Breast epithelium (tissue), 4 donors: Measurements from ENCODE around the gene TASOR2. TPM values are rescaled to one million over a fixed set of nuclear protein-coding genes. Genes with fewer than 3 reads are reported as not detected.
A peak's percentile ranks its signal among the peaks of the same experiment; 100 is the strongest.

Source experiments
- DNase-seq, 2 donors: peaks; one replicate each; pipeline ENCODE4 v3.0.0-alpha.2; 2019; ENCODE audit warnings: low spot score in 2 of 2
- H3K27ac ChIP-seq, 2 donors: fragments of 200-600 bp; sonication (generic) in 1 of 2; one replicate each; pipeline ENCODE4 v1.5.1; 2016 to 2019; ENCODE audit warnings: mild to moderate bottlenecking in 1 of 2
- H3K27me3 ChIP-seq, 2 donors: fragments of 200-600 bp; sonication (generic) in 1 of 2; one replicate each; pipeline versions ENCODE4 v1.5.1 to v1.6.0; 2017 to 2019; ENCODE audit warnings: control low read depth in 1 of 2, mild to moderate bottlenecking in 1 of 2
- H3K36me3 ChIP-seq: fragments of 200-600 bp; one replicate; pipeline ENCODE4 v1.5.1; 2019
- H3K4me1 ChIP-seq, 2 donors: fragments of 200-600 bp; sonication (generic); one replicate each; pipeline ENCODE4 v1.5.1; 2016 to 2019; ENCODE audit warnings: control low read depth in 1 of 2
- H3K4me3 ChIP-seq, 3 donors: fragments of 200-600 bp; sonication (generic); 1 replicate in 2 of 3; 2 replicates in 1 of 3; pipeline ENCODE4 v1.5.1; 2016 to 2019; ENCODE audit warnings: mild to moderate bottlenecking in 3 of 3, moderate library complexity in 2 of 3
- H3K9me3 ChIP-seq, 2 donors: fragments of 200-600 bp; sonication (generic) in 1 of 2; one replicate each; pipeline ENCODE4 v1.5.1; 2016 to 2019; ENCODE audit warnings: control low read depth in 1 of 2
- POLR2A ChIP-seq: fragments of 450-650 bp; IDR thresholded peaks from one replicate; pipeline ENCODE4 v1.6.1; 2016; ENCODE audit warnings: antibody characterized with exemption, mild to moderate bottlenecking, moderate library complexity
- POLR2AphosphoS5 ChIP-seq, 3 donors: sonication (generic); formaldehyde crosslinking; IDR thresholded peaks; one replicate each; pipeline ENCODE4 v1.6.1; 2017; ENCODE audit warnings: antibody characterized with exemption in 3 of 3
- intact Hi-C: fragments of 100-400 bp; cut with DNase I; formaldehyde crosslinking; loops from one replicate; pipeline ENCODE4 v1.15.1; 2023; ENCODE audit warnings: low total_unique reads
- total RNA-seq, 3 donors: library from RNA; depleted of rRNA; stranded (reverse); fragments of >200 nt; gene quantifications; one replicate each; pipeline ENCODE4 v1.1.0, GENCODE V29; 2016
- TF ChIP-seq, protein P1 (sequence below), 3 donors: fragments of 450-650 bp; IDR thresholded peaks; one replicate each; pipeline ENCODE4 v1.5.1; 2016 to 2017; ENCODE audit warnings: antibody characterized with exemption in 3 of 3, mild to moderate bottlenecking in 3 of 3, moderate library complexity in 3 of 3

Gene TASOR2
- total RNA-seq, 3 donors from 2014 or later: 80.5 to 115 (median 98.6) TPM

DNA sequence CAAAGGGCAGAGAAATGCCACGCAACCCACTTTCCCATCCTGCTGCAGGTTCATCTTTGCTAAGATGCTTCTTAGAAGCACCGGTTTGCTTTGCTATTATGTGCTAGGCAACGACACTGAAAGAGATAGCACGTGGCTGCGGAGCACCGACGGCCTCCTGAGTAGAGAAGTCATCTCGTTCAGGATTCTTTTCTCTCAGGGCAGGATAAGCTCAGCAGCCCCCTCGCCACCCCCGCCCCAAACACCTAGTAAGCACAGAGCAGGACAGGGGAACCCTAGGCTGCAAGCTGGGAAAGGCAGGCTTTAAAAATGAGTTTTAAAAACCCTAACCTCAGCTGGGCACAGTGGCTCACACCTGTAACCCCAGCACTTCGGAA lies 33.3 kb upstream of the TASOR2 start:
- intact Hi-C loops: no loop called here
- Histone ChIP-seq H3K27me3 (no peaks in the 10 kb centered on the region), H3K4me3 (no peak overlapping the region), H3K4me1 (peaks cover 0 to 6% of the 10 kb centered on the region in 2 donors), H3K27ac (peak overlapping the region in 1 of 2 donors; percentile 69), H3K36me3 (no peaks in the 10 kb centered on the region), H3K9me3 (no peaks in the 10 kb centered on the region)
- TF ChIP-seq POLR2A (no peak), POLR2AphosphoS5 (IDR thresholded peaks at IDR 0.05) (no peak)
- TF ChIP-seq, protein P1, sequence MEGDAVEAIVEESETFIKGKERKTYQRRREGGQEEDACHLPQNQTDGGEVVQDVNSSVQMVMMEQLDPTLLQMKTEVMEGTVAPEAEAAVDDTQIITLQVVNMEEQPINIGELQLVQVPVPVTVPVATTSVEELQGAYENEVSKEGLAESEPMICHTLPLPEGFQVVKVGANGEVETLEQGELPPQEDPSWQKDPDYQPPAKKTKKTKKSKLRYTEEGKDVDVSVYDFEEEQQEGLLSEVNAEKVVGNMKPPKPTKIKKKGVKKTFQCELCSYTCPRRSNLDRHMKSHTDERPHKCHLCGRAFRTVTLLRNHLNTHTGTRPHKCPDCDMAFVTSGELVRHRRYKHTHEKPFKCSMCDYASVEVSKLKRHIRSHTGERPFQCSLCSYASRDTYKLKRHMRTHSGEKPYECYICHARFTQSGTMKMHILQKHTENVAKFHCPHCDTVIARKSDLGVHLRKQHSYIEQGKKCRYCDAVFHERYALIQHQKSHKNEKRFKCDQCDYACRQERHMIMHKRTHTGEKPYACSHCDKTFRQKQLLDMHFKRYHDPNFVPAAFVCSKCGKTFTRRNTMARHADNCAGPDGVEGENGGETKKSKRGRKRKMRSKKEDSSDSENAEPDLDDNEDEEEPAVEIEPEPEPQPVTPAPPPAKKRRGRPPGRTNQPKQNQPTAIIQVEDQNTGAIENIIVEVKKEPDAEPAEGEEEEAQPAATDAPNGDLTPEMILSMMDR (IDR thresholded peaks at IDR 0.05): no peak
- DNase-seq: no peak

DNA sequence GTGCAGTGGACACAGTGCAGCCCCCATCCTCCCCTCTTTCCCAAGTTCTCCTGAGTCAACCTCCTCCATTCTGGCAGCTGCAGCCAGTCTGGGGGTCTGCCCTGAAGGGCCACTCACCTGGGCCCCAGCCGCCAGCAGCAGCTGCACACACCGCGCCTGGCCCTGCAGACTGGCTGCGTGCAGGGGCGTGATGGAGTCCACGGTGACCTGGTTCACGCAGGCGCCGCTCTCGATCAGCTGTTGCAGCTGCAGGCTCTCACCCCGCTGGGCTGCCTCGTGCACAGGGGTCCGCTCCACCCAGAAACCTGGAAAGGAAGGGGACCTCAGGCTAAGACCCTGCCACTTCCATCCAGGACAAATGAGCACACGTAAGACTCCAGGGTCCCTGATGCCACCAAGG lies 31.9 kb upstream of the TASOR2 start:
- TF ChIP-seq POLR2A: no peak
- no peak for TF ChIP-seq POLR2AphosphoS5 (IDR thresholded peaks at IDR 0.05)
- TF ChIP-seq, protein P1 (IDR thresholded peaks at IDR 0.05): no peak
- Histone ChIP-seq H3K36me3 (no peaks in the 10 kb centered on the region), H3K27ac (peak overlapping the region; percentile 42 to 83), H3K9me3 (no peaks in the 10 kb centered on the region), H3K27me3 (no peaks in the 10 kb centered on the region), H3K4me3 (no peak overlapping the region), H3K4me1 (peaks cover 0 to 4% of the 10 kb centered on the region in 2 donors)
- no peak for DNase-seq
- intact Hi-C loops: no loop called here

DNA sequence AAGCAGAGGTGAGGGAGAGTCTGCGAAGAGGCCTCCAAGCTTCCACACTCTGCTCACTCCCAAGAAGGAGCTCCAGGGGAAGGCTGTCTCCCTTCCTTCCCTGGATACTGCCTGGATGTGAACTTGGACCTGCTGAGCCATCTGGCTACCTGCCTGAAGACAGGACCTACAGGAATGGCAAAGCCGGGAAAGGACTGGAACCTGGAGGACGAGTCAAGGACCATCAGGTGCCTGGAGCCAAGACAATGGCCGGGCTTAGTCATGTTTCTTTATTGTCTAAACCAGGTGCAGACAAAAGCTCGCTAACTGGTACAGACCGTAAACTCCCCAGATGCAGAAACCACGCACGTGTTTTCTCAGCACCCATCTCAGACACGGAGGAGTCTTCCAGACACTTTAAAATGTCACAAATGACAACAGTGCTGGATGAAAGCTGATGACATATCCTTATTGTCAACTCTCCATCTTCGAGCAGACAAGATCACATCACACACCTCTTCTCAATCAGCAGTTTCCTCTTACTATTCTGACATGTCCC lies 30.4 kb upstream of the TASOR2 start:
- TF ChIP-seq, protein P1 (IDR thresholded peaks at IDR 0.05): no peak
- TF ChIP-seq POLR2AphosphoS5 (IDR thresholded peaks at IDR 0.05): no peak
- no peak for TF ChIP-seq POLR2A
- H3K27ac ChIP-seq: peak overlapping the region in 1 of 2 donors; percentile 63
- H3K4me3 ChIP-seq: no peak overlapping the region
- no peak for DNase-seq
- H3K27me3 ChIP-seq: no peaks in the 10 kb centered on the region
- no peaks in the 10 kb centered on the region for H3K36me3 ChIP-seq
- intact Hi-C loops: no loop called here
- H3K9me3 ChIP-seq: no peaks in the 10 kb centered on the region
- H3K4me1 ChIP-seq: peaks cover 0 to 4% of the 10 kb centered on the region in 2 donors

DNA sequence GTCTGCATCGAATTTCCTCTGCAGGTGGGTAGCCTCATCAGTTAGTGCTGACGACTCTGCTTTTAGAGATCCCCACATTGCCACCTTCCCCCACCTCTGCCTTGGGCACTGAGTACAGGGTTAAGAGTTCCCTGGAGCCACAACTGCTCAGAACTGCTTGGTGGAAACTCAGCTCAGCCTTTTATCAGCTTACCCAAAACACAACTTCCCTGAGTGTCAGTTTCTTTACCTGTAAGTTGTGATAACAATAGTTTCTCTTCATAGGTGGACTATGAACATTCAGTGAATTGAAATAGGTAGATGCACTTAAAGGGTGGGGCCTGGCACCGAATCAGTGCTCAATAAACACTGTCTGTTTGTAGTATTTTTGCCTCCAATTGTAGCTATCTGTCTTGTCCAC lies 29.5 kb upstream of the TASOR2 start:
- peak overlapping the region in 1 of 2 donors; percentile 63 for H3K27ac ChIP-seq
- peaks cover 4% of the 10 kb centered on the region in 2 donors for H3K4me1 ChIP-seq
- DNase-seq: no peak
- H3K27me3 ChIP-seq: no peaks in the 10 kb centered on the region
- H3K4me3 ChIP-seq: no peak overlapping the region
- TF ChIP-seq POLR2AphosphoS5 (IDR thresholded peaks at IDR 0.05): no peak
- TF ChIP-seq, protein P1 (IDR thresholded peaks at IDR 0.05): no peak
- no peak for TF ChIP-seq POLR2A
- intact Hi-C loops: no loop called here
- H3K9me3 ChIP-seq: no peaks in the 10 kb centered on the region
- no peaks in the 10 kb centered on the region for H3K36me3 ChIP-seq

DNA sequence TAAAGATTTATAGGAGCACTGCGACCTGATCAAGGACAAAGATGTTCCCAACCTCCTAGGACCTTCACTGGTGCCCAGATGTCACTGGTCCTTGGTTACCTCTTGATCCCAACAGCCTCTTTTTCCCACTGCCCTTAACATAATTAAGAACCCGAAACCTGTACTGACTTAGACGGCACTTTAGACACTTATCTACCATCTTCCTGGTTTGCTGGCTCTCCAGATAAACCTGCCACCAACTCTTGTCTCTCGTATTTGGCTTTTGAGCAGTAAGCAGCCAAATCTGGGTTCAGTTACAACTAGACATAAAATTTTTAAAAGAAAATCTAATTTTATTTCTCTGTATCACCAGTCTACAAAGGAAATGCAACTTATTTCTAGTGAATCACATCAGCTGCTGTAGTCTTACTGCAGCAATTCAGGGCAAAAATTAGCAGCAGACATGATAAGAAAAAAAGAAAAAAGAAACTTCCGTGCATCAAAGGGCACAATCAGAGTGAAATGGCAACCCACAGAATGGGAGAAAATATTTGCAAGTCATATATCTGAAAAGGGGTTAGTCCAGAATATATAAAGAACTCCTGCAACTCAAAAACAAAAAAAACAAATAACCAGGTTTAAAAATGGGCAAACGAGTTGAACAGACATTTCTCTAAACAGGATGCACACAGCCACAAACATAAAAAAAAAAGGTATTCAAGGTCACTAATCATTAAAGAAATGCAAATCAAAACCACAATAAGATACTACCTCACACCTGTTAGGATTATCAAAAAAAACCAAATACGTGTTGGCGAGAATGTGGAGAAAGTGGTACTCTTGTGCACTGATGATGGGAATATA lies 27.7 kb upstream of the TASOR2 start:
- intact Hi-C loops: no loop called here
- Histone ChIP-seq H3K9me3 (no peaks in the 10 kb centered on the region), H3K4me1 (peaks cover 4 to 5% of the 10 kb centered on the region in 2 donors), H3K27ac (no peak overlapping the region), H3K27me3 (no peaks in the 10 kb centered on the region), H3K4me3 (no peak overlapping the region), H3K36me3 (no peaks in the 10 kb centered on the region)
- no peak for DNase-seq
- TF ChIP-seq, protein P1 (IDR thresholded peaks at IDR 0.05): no peak
- TF ChIP-seq POLR2AphosphoS5 (IDR thresholded peaks at IDR 0.05): no peak
